ENCODE data around the gene RBMS1.

RBMS1 gene

GRCh38 chr2:160408173-160408958, 85.2 kb downstream of the RBMS1 start:
- no peak for DNase-seq (ENCODE audit: low read depth)

- peak; percentile 81 for DNase-seq (ENCODE audit: low read depth)
Measured at GRCh38 chr2:160407393-160408172, 86.0 kb downstream of the RBMS1 start.

- peak; percentile 73 for DNase-seq (ENCODE audit: low read depth)
Measured at GRCh38 chr2:160406591-160407392, 86.8 kb downstream of the RBMS1 start.

GRCh38 chr2:160405077-160405867, 88.3 kb downstream of the RBMS1 start:
- no peak for DNase-seq (ENCODE audit: low read depth)

GRCh38 chr2:160402997-160403979, 90.3 kb downstream of the RBMS1 start:
- DNase-seq (ENCODE audit: low read depth) = peak; percentile 50

GRCh38 chr2:160402501-160402900, 91.1 kb downstream of the RBMS1 start:
- DNase-seq (ENCODE audit: low read depth) = no peak

GRCh38 chr2:160401895-160402294, 91.7 kb downstream of the RBMS1 start:
- DNase-seq (ENCODE audit: low read depth) = no peak

GRCh38 chr2:160399880-160400279, 93.7 kb downstream of the RBMS1 start:
- no peak for DNase-seq (ENCODE audit: low read depth)

- no peak for DNase-seq (ENCODE audit: low read depth)
Measured at GRCh38 chr2:160397530-160397865, 96.1 kb downstream of the RBMS1 start.

- DNase-seq (ENCODE audit: low read depth) = no peak
Measured at GRCh38 chr2:160394153-160394552, 99.5 kb downstream of the RBMS1 start.

GRCh38 chr2:160392201-160392600, 101.4 kb downstream of the RBMS1 start:
- DNase-seq (ENCODE audit: low read depth) = no peak

GRCh38 chr2:160390544-160391455, 102.8 kb downstream of the RBMS1 start:
- DNase-seq (ENCODE audit: low read depth) = no peak

GRCh38 chr2:160389875-160390274, 103.7 kb downstream of the RBMS1 start:
- peak; percentile 95 for DNase-seq (ENCODE audit: low read depth)

- DNase-seq (ENCODE audit: low read depth) = no peak
Measured at GRCh38 chr2:160388464-160389263, 104.9 kb downstream of the RBMS1 start.

- peak; percentile 99 for DNase-seq (ENCODE audit: low read depth)
Measured at GRCh38 chr2:160387558-160388262, 105.9 kb downstream of the RBMS1 start.

- DNase-seq (ENCODE audit: low read depth) = no peak
Measured at GRCh38 chr2:160384791-160385190, 108.8 kb downstream of the RBMS1 start.

GRCh38 chr2:160381425-160381951, 112.1 kb downstream of the RBMS1 start:
- DNase-seq (ENCODE audit: low read depth) = peak; percentile 62

- DNase-seq (ENCODE audit: low read depth) = no peak
Measured at GRCh38 chr2:160380611-160381010, 113.0 kb downstream of the RBMS1 start.

All from fibroblast of gingiva (primary cell).